WTC11 (cell line): Measurements from ENCODE around the gene C6orf132. TPM values are rescaled to one million over a fixed set of nuclear protein-coding genes. Genes with fewer than 3 reads are reported as not detected.

Source experiments
- ATAC-seq: fragments of 200-7000 bp; cut with Tn5 transposase; 2 replicates; pipeline ENCODE4 v1.10.0; 2021; ENCODE audit warnings: mild to moderate bottlenecking, moderate library complexity
- CTCF ChIA-PET: fragments of 300-600 bp; sonication (Branson Sonifier 250); formaldehyde crosslinking; loops from one replicate; lab custom pipeline; 2021; ENCODE audit warnings: antibody characterized with exemption; lab: Charles Lee
- POLR2A ChIA-PET: fragments of 350-600 bp; sonication (Branson Sonifier 250); formaldehyde crosslinking; loops from one replicate; lab custom pipeline; 2021; ENCODE audit warnings: antibody characterized with exemption; lab: Charles Lee
- DNase-seq: peaks from one replicate; pipeline ENCODE4 v3.0.0; 2021; ENCODE audit warnings: low spot score
- H3K27ac Mint-ChIP-seq: 2 replicates; pipeline ENCODE4 v1.8.0; 2021; ENCODE audit warnings: mixed read lengths
- H3K27me3 Mint-ChIP-seq: 2 replicates; pipeline ENCODE4 v1.8.0; 2021; ENCODE audit warnings: low read depth, mild to moderate bottlenecking, moderate library complexity, mixed read lengths
- H3K36me3 Mint-ChIP-seq: 2 replicates; pipeline ENCODE4 v1.8.0; 2021; ENCODE audit warnings: mixed read lengths
- H3K4me1 Mint-ChIP-seq: 2 replicates; pipeline ENCODE4 v1.8.0; 2022; ENCODE audit warnings: mixed read lengths
- H3K4me3 Mint-ChIP-seq: 2 replicates; pipeline ENCODE4 v1.8.0; 2021; ENCODE audit warnings: mild to moderate bottlenecking, moderate library complexity, mixed read lengths
- H3K9me3 Mint-ChIP-seq: 2 replicates; pipeline ENCODE4 v1.8.0; 2021; ENCODE audit warnings: mixed read lengths
- CREB1 ChIP-seq: sonication (generic); formaldehyde crosslinking; IDR thresholded peaks from 2 replicates; pipeline ENCODE4 v1.8.0; 2023; ENCODE audit warnings: mild to moderate bottlenecking, missing genetic modification reagents
- FOXK1 ChIP-seq: sonication (generic); formaldehyde crosslinking; IDR thresholded peaks from 2 replicates; pipeline ENCODE4 v1.8.0; 2022; ENCODE audit warnings: mild to moderate bottlenecking, moderate library complexity, missing genetic modification reagents
- GTF2I ChIP-seq: fragments of 250-450 bp; sonication (Bioruptor Pico); conservative IDR thresholded peaks from 2 replicates; pipeline ENCODE4 v1.4.0; 2021; ENCODE audit warnings: mild to moderate bottlenecking
- IRF2 ChIP-seq: sonication (generic); formaldehyde crosslinking; IDR thresholded peaks from 2 replicates; pipeline ENCODE4 v1.8.0; 2022; ENCODE audit warnings: low read depth, missing genetic modification reagents, borderline replicate concordance
- JAZF1 ChIP-seq: fragments of 250-450 bp; sonication (Bioruptor Pico); IDR thresholded peaks from 2 replicates; pipeline ENCODE4 v1.9.0; 2021; ENCODE audit warnings: moderate library complexity, mild to moderate bottlenecking, inconsistent platforms
- JUN ChIP-seq: sonication (generic); formaldehyde crosslinking; IDR thresholded peaks from 2 replicates; pipeline ENCODE4 v1.8.0; 2023; ENCODE audit warnings: mild to moderate bottlenecking, missing genetic modification reagents
- NR3C1 ChIP-seq: sonication (generic); formaldehyde crosslinking; conservative IDR thresholded peaks from 2 replicates; pipeline ENCODE4 v1.8.1; 2023; ENCODE audit warnings: low read depth, mild to moderate bottlenecking, missing genetic modification reagents
- TP53 ChIP-seq: sonication (generic); formaldehyde crosslinking; IDR thresholded peaks from 2 replicates; pipeline ENCODE4 v1.8.1; 2023; ENCODE audit warnings: mild to moderate bottlenecking, missing genetic modification reagents
- ZBTB21 ChIP-seq: sonication (generic); formaldehyde crosslinking; IDR thresholded peaks from 2 replicates; pipeline ENCODE4 v1.8.1; 2023; ENCODE audit warnings: mild to moderate bottlenecking, missing genetic modification reagents, borderline replicate concordance
- ZNF121 ChIP-seq: sonication (generic); formaldehyde crosslinking; IDR thresholded peaks from 2 replicates; pipeline ENCODE4 v1.8.0; 2023; ENCODE audit warnings: missing genetic modification reagents
- ZNF138 ChIP-seq: sonication (generic); formaldehyde crosslinking; conservative IDR thresholded peaks from 2 replicates; pipeline ENCODE4 v1.8.1; 2022; ENCODE audit warnings: mild to moderate bottlenecking, moderate library complexity, missing genetic modification reagents
- ZNF263 ChIP-seq: sonication (generic); formaldehyde crosslinking; IDR thresholded peaks from 2 replicates; pipeline ENCODE4 v1.8.1; 2022; ENCODE audit warnings: low read depth, mild to moderate bottlenecking, moderate library complexity, missing genetic modification reagents
- ZNF416 ChIP-seq: fragments of 250-450 bp; sonication (Bioruptor Pico); IDR thresholded peaks from 2 replicates; pipeline ENCODE4 v1.9.0; 2021; ENCODE audit warnings: mild to moderate bottlenecking, inconsistent platforms
- total RNA-seq: library from RNA; stranded (reverse); gene quantifications from 3 replicates; pipeline ENCODE4 v1.2.3, GENCODE V29; 2021
- TF ChIP-seq, protein P1 (sequence below): sonication (generic); formaldehyde crosslinking; IDR thresholded peaks from 2 replicates; pipeline ENCODE4 v1.8.0; 2022; ENCODE audit warnings: mild to moderate bottlenecking, missing genetic modification reagents
- TF ChIP-seq, protein P2 (sequence below): fragments of 250-450 bp; sonication (Bioruptor Pico); conservative IDR thresholded peaks from 2 replicates; pipeline ENCODE4 v1.9.0; 2021; ENCODE audit warnings: mild to moderate bottlenecking
- TF ChIP-seq, protein P3 (sequence below): sonication (generic); formaldehyde crosslinking; IDR thresholded peaks from 2 replicates; pipeline ENCODE4 v1.8.1; 2023; ENCODE audit warnings: mild to moderate bottlenecking, missing genetic modification reagents, moderate library complexity
- TF ChIP-seq, protein P4 (sequence below): sonication (generic); formaldehyde crosslinking; IDR thresholded peaks from 2 replicates; pipeline ENCODE4 v1.8.0; 2023; ENCODE audit warnings: mild to moderate bottlenecking, missing genetic modification reagents
- TF ChIP-seq, protein P5 (sequence below): sonication (generic); formaldehyde crosslinking; conservative IDR thresholded peaks from 2 replicates; pipeline ENCODE4 v1.8.1; 2022; ENCODE audit warnings: mild to moderate bottlenecking, missing genetic modification reagents
- TF ChIP-seq, protein P6 (sequence below): fragments of 250-450 bp; sonication (Bioruptor Pico); IDR thresholded peaks from 2 replicates; pipeline ENCODE4 v1.9.0; 2021; ENCODE audit warnings: mild to moderate bottlenecking, borderline replicate concordance

Gene C6orf132
- total RNA-seq, 1 experiment from 2014 or later, result 52.6 TPM

DNA sequence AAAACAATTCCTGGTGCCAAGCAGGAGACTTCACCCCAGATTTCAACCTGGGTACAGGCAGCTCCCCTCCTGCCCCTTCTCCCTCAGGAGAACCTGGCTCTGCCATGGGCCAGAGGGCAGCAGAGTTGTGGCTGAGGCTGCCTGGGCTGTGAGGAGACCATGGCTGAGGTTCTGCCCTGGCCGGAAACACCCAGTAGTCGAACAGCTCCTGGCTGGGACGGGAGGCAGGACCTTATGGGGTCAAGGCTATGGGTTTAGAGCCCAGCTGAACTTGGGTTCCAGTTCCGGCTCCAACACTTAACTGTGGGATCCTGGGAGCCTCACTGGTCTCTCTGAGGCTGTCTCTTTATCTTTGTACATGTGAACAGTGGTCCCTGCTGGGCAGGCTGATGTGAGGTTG lies 8.5 kb downstream of the C6orf132 start:
- H3K36me3 Mint-ChIP-seq, result peaks cover 37% of the 10 kb centered on the region
- no peaks in the 10 kb centered on the region for H3K27me3 Mint-ChIP-seq
- peaks cover 54% of the 10 kb centered on the region for H3K4me1 Mint-ChIP-seq
- no peaks in the 10 kb centered on the region for H3K9me3 Mint-ChIP-seq
- H3K4me3 Mint-ChIP-seq, result peak overlapping the region; percentile 4; the same call in 1 of the 2 replicates
- TF ChIP-seq, protein P1, sequence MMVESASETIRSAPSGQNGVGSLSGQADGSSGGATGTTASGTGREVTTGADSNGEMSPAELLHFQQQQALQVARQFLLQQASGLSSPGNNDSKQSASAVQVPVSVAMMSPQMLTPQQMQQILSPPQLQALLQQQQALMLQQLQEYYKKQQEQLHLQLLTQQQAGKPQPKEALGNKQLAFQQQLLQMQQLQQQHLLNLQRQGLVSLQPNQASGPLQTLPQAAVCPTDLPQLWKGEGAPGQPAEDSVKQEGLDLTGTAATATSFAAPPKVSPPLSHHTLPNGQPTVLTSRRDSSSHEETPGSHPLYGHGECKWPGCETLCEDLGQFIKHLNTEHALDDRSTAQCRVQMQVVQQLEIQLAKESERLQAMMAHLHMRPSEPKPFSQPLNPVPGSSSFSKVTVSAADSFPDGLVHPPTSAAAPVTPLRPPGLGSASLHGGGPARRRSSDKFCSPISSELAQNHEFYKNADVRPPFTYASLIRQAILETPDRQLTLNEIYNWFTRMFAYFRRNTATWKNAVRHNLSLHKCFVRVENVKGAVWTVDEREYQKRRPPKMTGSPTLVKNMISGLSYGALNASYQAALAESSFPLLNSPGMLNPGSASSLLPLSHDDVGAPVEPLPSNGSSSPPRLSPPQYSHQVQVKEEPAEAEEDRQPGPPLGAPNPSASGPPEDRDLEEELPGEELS, result no peak
- no peak for TF ChIP-seq NR3C1 (CRISPR knock-in tag)
- TF ChIP-seq, all 79 proteins: peak for 0
- DNase-seq, result no peak
- no peak for ATAC-seq
- peak overlapping the region; percentile 75; the same call in 1 of the 2 replicates for H3K27ac Mint-ChIP-seq
- POLR2A ChIA-PET, result interaction anchor here (0.7 kb wide), 1 partner anchor 8 kb away, joined by 5 read pairs; the partner anchor contains the start of gene C6orf132
- CTCF ChIA-PET, result interaction anchor here (0.5 to 6.4 kb wide), 3 partner anchors 29 to 323 kb away, joined by 3 to 45 read pairs (median 4); no protein-coding TSS in a partner anchor

DNA sequence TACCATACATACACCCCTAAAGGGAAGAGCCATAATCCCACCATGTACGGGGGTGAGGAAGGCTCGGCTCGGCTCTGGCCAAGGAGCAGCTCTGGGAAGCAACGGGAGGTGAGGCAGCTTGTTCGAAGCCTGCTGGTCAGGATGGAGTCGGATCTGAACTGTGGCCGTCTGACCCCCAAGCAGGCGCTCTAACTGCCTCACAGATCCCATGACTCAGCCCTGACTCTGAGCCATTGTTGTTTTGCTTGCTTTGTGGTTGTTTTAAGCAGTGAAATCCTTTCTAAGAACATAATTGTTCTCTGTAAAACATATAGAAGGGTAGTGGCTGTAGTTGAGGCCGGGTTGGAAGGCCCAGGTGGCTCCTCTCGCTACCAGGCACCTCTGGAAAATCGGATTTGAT lies 10.9 kb downstream of the C6orf132 start:
- Mint-ChIP-seq H3K27me3 (no peaks in the 10 kb centered on the region), H3K36me3 (peaks cover 58% of the 10 kb centered on the region), H3K4me3 (no peak overlapping the region), H3K27ac (peak overlapping the region; percentile 84; the same call in 1 of the 2 replicates), H3K9me3 (no peaks in the 10 kb centered on the region)
- ATAC-seq, result no peak
- POLR2A ChIA-PET, result no interaction called here
- TF ChIP-seq ZNF138 (no peak), FOXK1 (CRISPR knock-in tag) (no peak), ZNF121 (CRISPR knock-in tag) (no peak), TP53 (CRISPR knock-in tag) (no peak), ZBTB21 (no peak)
- TF ChIP-seq, protein P2, sequence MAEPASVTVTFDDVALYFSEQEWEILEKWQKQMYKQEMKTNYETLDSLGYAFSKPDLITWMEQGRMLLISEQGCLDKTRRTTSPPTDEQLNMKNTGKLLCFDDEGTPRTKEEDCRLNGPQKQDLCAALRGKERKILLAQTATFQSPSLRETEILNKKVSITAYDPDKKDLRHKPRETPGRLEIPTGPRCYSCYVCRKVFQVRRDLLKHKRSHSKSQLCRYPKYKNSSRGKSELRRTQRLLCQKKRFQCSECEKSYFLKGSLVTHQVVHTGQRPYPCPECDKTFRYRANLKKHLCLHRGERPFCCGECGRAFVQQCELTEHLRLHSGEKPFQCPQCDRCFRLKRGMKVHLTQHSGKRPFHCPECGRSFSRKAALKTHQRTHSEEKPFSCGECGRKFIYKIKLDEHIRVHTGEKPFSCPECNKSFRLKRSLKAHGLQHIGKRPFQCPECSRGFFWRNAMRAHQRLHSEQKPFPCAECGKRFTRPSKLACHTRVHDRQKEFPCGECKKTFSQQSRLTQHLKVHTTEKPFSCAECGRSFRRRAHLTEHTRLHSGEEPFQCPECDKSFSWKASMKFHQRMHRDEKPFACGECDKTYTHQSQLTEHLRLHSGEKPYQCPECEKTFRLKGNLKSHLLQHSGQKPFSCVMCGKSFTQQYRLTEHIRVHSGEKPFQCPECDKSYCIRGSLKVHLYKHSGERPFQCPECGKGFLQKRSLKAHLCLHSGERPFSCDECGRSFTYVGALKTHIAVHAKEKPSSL, result no peak
- TF ChIP-seq, all 79 proteins: peak for 0
- CTCF ChIA-PET, result no interaction called here
- peaks cover 36% of the 10 kb centered on the region for H3K4me1 Mint-ChIP-seq
- no peak for DNase-seq

DNA sequence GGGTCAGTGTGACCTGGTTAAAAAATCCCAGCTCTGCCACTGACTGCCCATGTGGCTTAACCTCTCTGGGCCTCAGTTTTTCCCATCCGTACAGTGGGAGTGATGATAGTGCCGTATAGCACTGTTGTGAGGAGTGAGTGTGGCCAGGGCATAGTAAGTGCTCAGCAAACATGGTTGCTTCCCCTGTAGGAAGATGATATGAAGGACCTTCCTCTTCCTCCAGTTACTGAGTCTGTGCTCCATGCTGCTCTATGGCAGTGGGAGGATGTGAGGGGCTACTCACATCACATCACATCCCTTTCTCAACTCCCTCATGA lies 13.1 kb downstream of the C6orf132 start:
- no peaks in the 10 kb centered on the region for H3K27me3 Mint-ChIP-seq
- peaks cover 72% of the 10 kb centered on the region for H3K36me3 Mint-ChIP-seq
- H3K9me3 Mint-ChIP-seq, result no peaks in the 10 kb centered on the region
- POLR2A ChIA-PET, result no interaction called here
- CTCF ChIA-PET, result interaction anchor here (0.9 to 2.0 kb wide), 3 partner anchors 18 to 33 kb away, joined by 3 to 8 read pairs (median 6); no protein-coding TSS in a partner anchor
- no peak overlapping the region; the same call in 1 of the 2 replicates for H3K27ac Mint-ChIP-seq
- H3K4me3 Mint-ChIP-seq, result no peak overlapping the region
- no peak for ATAC-seq
- DNase-seq, result no peak
- H3K4me1 Mint-ChIP-seq, result peaks cover 18% of the 10 kb centered on the region
- TF ChIP-seq GTF2I (CRISPR knock-in tag) (no peak), CREB1 (CRISPR knock-in tag) (no peak), JUN (CRISPR knock-in tag) (no peak), IRF2 (no peak), ZNF416 (CRISPR knock-in tag) (no peak), ZNF263 (CRISPR knock-in tag) (no peak), ZBTB21 (no peak), JAZF1 (CRISPR knock-in tag) (no peak)
- TF ChIP-seq, protein P3, sequence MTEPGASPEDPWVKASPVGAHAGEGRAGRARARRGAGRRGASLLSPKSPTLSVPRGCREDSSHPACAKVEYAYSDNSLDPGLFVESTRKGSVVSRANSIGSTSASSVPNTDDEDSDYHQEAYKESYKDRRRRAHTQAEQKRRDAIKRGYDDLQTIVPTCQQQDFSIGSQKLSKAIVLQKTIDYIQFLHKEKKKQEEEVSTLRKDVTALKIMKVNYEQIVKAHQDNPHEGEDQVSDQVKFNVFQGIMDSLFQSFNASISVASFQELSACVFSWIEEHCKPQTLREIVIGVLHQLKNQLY (CRISPR knock-in tag), result no peak
- TF ChIP-seq, protein P4, sequence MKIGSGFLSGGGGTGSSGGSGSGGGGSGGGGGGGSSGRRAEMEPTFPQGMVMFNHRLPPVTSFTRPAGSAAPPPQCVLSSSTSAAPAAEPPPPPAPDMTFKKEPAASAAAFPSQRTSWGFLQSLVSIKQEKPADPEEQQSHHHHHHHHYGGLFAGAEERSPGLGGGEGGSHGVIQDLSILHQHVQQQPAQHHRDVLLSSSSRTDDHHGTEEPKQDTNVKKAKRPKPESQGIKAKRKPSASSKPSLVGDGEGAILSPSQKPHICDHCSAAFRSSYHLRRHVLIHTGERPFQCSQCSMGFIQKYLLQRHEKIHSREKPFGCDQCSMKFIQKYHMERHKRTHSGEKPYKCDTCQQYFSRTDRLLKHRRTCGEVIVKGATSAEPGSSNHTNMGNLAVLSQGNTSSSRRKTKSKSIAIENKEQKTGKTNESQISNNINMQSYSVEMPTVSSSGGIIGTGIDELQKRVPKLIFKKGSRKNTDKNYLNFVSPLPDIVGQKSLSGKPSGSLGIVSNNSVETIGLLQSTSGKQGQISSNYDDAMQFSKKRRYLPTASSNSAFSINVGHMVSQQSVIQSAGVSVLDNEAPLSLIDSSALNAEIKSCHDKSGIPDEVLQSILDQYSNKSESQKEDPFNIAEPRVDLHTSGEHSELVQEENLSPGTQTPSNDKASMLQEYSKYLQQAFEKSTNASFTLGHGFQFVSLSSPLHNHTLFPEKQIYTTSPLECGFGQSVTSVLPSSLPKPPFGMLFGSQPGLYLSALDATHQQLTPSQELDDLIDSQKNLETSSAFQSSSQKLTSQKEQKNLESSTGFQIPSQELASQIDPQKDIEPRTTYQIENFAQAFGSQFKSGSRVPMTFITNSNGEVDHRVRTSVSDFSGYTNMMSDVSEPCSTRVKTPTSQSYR, result no peak
- TF ChIP-seq, protein P5, sequence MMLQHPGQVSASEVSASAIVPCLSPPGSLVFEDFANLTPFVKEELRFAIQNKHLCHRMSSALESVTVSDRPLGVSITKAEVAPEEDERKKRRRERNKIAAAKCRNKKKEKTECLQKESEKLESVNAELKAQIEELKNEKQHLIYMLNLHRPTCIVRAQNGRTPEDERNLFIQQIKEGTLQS (CRISPR knock-in tag), result no peak
- TF ChIP-seq, protein P6, sequence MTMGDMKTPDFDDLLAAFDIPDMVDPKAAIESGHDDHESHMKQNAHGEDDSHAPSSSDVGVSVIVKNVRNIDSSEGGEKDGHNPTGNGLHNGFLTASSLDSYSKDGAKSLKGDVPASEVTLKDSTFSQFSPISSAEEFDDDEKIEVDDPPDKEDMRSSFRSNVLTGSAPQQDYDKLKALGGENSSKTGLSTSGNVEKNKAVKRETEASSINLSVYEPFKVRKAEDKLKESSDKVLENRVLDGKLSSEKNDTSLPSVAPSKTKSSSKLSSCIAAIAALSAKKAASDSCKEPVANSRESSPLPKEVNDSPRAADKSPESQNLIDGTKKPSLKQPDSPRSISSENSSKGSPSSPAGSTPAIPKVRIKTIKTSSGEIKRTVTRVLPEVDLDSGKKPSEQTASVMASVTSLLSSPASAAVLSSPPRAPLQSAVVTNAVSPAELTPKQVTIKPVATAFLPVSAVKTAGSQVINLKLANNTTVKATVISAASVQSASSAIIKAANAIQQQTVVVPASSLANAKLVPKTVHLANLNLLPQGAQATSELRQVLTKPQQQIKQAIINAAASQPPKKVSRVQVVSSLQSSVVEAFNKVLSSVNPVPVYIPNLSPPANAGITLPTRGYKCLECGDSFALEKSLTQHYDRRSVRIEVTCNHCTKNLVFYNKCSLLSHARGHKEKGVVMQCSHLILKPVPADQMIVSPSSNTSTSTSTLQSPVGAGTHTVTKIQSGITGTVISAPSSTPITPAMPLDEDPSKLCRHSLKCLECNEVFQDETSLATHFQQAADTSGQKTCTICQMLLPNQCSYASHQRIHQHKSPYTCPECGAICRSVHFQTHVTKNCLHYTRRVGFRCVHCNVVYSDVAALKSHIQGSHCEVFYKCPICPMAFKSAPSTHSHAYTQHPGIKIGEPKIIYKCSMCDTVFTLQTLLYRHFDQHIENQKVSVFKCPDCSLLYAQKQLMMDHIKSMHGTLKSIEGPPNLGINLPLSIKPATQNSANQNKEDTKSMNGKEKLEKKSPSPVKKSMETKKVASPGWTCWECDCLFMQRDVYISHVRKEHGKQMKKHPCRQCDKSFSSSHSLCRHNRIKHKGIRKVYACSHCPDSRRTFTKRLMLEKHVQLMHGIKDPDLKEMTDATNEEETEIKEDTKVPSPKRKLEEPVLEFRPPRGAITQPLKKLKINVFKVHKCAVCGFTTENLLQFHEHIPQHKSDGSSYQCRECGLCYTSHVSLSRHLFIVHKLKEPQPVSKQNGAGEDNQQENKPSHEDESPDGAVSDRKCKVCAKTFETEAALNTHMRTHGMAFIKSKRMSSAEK (CRISPR knock-in tag), result no peak
